HepG2 (cell line): Measurements from ENCODE around the gene TBC1D14. TPM values are rescaled to one million over a fixed set of nuclear protein-coding genes. Genes with fewer than 3 reads are reported as not detected.

Source experiments
- CC2D1A ChIP-seq: sonication (generic); formaldehyde crosslinking; IDR thresholded peaks from 2 replicates; pipeline ENCODE4 v1.8.1; 2023; ENCODE audit warnings: mild to moderate bottlenecking, missing genetic modification reagents
- FOXA3 ChIP-seq: IDR thresholded peaks from 2 replicates; pipeline ENCODE4 v1.6.1; 2016; ENCODE audit warnings: missing genetic modification reagents, missing compliant biosample characterization
- HDAC1 ChIP-seq: sonication (generic); formaldehyde crosslinking; IDR thresholded peaks from 2 replicates; pipeline ENCODE4 v1.5.1; 2020; ENCODE audit warnings: mild to moderate bottlenecking, missing genetic modification reagents
- NR2F1 ChIP-seq, 2 experiments: fragments of 450-650 bp in 1 of 2; formaldehyde crosslinking in 1 of 2; IDR thresholded peaks; 2 replicates each; pipeline versions ENCODE4 v1.5.0 to v1.6.1; 2016 to 2020; ENCODE audit warnings: mild to moderate bottlenecking in 1 of 2, missing compliant biosample characterization in 1 of 2, missing genetic modification reagents in 1 of 2, moderate library complexity in 1 of 2
- RFXAP ChIP-seq: sonication (generic); formaldehyde crosslinking; IDR thresholded peaks from 2 replicates; pipeline ENCODE4 v1.4.0; 2020; ENCODE audit warnings: missing genetic modification reagents, borderline replicate concordance
- RNF2 ChIP-seq: fragments of 450-650 bp; conservative IDR thresholded peaks from 2 replicates; pipeline ENCODE4 v1.6.1; 2016; ENCODE audit warnings: low read depth
- RXRB ChIP-seq: IDR thresholded peaks from 2 replicates; pipeline ENCODE4 v1.6.1; 2016; ENCODE audit warnings: borderline replicate concordance, missing genetic modification reagents, missing compliant biosample characterization
- SALL1 ChIP-seq: sonication (generic); formaldehyde crosslinking; IDR thresholded peaks from 2 replicates; pipeline ENCODE4 v1.8.0; 2022; ENCODE audit warnings: mild to moderate bottlenecking, missing genetic modification reagents
- SP4 ChIP-seq: sonication (generic); formaldehyde crosslinking; IDR thresholded peaks from 2 replicates; pipeline ENCODE4 v1.8.1; 2023; ENCODE audit warnings: mild to moderate bottlenecking, missing genetic modification reagents
- YY1 ChIP-seq: IDR thresholded peaks from 2 replicates; pipeline ENCODE4 v1.6.1; 2011; ENCODE audit warnings: low read length, low read depth, moderate library complexity, mild to moderate bottlenecking; ENCODE audit not compliant: insufficient read depth, insufficient replicate concordance
- ZNF101 ChIP-seq: sonication (generic); formaldehyde crosslinking; IDR thresholded peaks from 2 replicates; pipeline ENCODE4 v1.4.0; 2020; ENCODE audit warnings: mild to moderate bottlenecking, low read depth, missing genetic modification reagents, borderline replicate concordance
- ZNF235 ChIP-seq: sonication (generic); formaldehyde crosslinking; IDR thresholded peaks from 2 replicates; pipeline ENCODE4 v1.8.1; 2023; ENCODE audit warnings: mild to moderate bottlenecking, missing genetic modification reagents, borderline replicate concordance
- ZNF547 ChIP-seq: sonication (generic); formaldehyde crosslinking; IDR thresholded peaks from 2 replicates; pipeline ENCODE4 v1.5.1; 2020; ENCODE audit warnings: mild to moderate bottlenecking, missing genetic modification reagents
- ZNF891 ChIP-seq: sonication (generic); formaldehyde crosslinking; IDR thresholded peaks from 2 replicates; pipeline ENCODE4 v1.5.0; 2020; ENCODE audit warnings: mild to moderate bottlenecking, missing genetic modification reagents
- polyA plus RNA-seq, 8 experiments: library from polyadenylated mRNA; depleted of rRNA in 3 of 8; stranded (reverse) in 7 of 8; unstranded in 1 of 8; fragments of >200 nt; fragmentation: Illumina TruSeq in 4 of 8; extraction: Trizol in 4 of 8; gene quantifications; 2 replicates each; pipeline versions ENCODE4 v1.2.1 to v1.2.3, GENCODE V29; 2011 to 2016; ENCODE audit warnings: low read depth in 4 of 8, missing spikeins in 1 of 8, mixed read lengths in 1 of 8; ENCODE audit not compliant: insufficient read depth in 1 of 8
- total RNA-seq, 5 experiments: library from RNA; depleted of rRNA; stranded (reverse); fragments of >200 nt; fragmentation: Illumina TruSeq; extraction: Trizol; gene quantifications; 2 replicates each; pipeline ENCODE4 v1.2.3, GENCODE V29; 2016; ENCODE audit warnings: low read depth in 1 of 5
- TF ChIP-seq, protein P1 (sequence below): sonication (generic); formaldehyde crosslinking; IDR thresholded peaks from 2 replicates; pipeline ENCODE4 v1.8.1; 2023; ENCODE audit warnings: mild to moderate bottlenecking, inconsistent platforms, moderate library complexity, missing genetic modification reagents, borderline replicate concordance
- TF ChIP-seq, protein P2 (sequence below): sonication (generic); formaldehyde crosslinking; IDR thresholded peaks from 2 replicates; pipeline ENCODE4 v1.8.1; 2023; ENCODE audit warnings: mild to moderate bottlenecking, moderate library complexity, missing genetic modification reagents
- TF ChIP-seq, protein P3 (sequence below): IDR thresholded peaks from 2 replicates; pipeline ENCODE4 v1.6.1; 2018; ENCODE audit warnings: missing genetic modification reagents
- TF ChIP-seq, protein P4 (sequence below): IDR thresholded peaks from 2 replicates; pipeline ENCODE4 v1.6.1; 2016; ENCODE audit warnings: control low read depth
- TF ChIP-seq, protein P5 (sequence below): sonication (generic); formaldehyde crosslinking; IDR thresholded peaks from 2 replicates; pipeline ENCODE4 v1.4.0; 2020; ENCODE audit warnings: missing genetic modification reagents, borderline replicate concordance
- TF ChIP-seq, protein P6 (sequence below): sonication (generic); formaldehyde crosslinking; conservative IDR thresholded peaks from 2 replicates; pipeline ENCODE4 v1.8.0; 2022; ENCODE audit warnings: mild to moderate bottlenecking, moderate library complexity, missing genetic modification reagents

Gene TBC1D14
- total and polyA plus RNA-seq, 2 of the 13 experiments (the other 11 are each of a cell fraction or from before 2014, with no cell fraction given) = 29.5 to 46.5 TPM

GRCh38 chr4:6986781-6987587 is 77.4 kb downstream of the TBC1D14 start (continued):
- TF ChIP-seq, protein P1, sequence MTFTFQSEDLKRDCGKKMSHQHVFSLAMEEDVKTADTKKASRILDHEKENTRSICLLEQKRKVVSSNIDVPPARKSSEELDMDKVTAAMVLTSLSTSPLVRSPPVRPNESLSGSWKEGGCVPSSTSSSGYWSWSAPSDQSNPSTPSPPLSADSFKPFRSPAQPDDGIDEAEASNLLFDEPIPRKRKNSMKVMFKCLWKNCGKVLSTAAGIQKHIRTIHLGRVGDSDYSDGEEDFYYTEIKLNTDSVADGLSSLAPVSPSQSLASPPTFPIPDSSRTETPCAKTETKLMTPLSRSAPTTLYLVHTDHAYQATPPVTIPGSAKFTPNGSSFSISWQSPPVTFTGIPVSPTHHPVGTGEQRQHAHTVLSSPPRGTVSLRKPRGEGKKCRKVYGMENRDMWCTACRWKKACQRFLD (CRISPR knock-in tag) = 0 out of 2 replicates have a peak, but pooled peaks have one; percentile 6
- TF ChIP-seq YY1 = peak; percentile 88
- TF ChIP-seq ZNF891 (CRISPR knock-in tag) = no peak
- no peak for TF ChIP-seq RNF2
- TF ChIP-seq FOXA3 (CRISPR knock-in tag) = peak; percentile 34
- no peak for TF ChIP-seq NR2F1 (CRISPR knock-in tag; IDR thresholded peaks at IDR 0.05)
- peak; percentile 64 for TF ChIP-seq SALL1 (CRISPR knock-in tag)
- no peak for TF ChIP-seq RXRB (CRISPR knock-in tag)
- no peak for TF ChIP-seq RFXAP (CRISPR knock-in tag)
- TF ChIP-seq, protein P2, sequence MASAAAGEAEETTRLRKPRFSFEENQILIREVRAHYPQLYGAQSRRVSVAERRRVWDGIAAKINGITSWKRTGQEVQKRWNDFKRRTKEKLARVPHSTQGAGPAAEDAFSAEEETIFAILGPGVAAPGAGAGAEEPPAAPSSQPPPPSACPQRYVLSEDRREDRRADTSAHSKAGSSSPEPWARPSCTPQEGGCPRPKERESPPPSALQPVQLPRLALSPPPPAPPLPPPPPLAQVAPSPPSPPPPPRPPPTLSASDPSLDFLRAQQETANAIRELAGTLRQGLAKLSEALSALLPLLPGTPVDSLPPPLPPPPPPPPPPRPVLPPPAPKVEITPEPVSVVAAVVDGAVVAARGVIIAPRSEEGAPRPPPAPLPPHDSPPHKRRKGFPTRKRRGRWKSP (CRISPR knock-in tag) = peak; percentile 37; the same call in 1 of the 2 replicates
- TF ChIP-seq, protein P3, sequence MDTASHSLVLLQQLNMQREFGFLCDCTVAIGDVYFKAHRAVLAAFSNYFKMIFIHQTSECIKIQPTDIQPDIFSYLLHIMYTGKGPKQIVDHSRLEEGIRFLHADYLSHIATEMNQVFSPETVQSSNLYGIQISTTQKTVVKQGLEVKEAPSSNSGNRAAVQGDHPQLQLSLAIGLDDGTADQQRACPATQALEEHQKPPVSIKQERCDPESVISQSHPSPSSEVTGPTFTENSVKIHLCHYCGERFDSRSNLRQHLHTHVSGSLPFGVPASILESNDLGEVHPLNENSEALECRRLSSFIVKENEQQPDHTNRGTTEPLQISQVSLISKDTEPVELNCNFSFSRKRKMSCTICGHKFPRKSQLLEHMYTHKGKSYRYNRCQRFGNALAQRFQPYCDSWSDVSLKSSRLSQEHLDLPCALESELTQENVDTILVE (CRISPR knock-in tag) = peak; percentile 95
- TF ChIP-seq, protein P4, sequence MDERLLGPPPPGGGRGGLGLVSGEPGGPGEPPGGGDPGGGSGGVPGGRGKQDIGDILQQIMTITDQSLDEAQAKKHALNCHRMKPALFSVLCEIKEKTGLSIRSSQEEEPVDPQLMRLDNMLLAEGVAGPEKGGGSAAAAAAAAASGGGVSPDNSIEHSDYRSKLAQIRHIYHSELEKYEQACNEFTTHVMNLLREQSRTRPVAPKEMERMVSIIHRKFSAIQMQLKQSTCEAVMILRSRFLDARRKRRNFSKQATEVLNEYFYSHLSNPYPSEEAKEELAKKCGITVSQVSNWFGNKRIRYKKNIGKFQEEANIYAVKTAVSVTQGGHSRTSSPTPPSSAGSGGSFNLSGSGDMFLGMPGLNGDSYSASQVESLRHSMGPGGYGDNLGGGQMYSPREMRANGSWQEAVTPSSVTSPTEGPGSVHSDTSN (CRISPR knock-in tag) = no peak
- no peak for TF ChIP-seq CC2D1A
- TF ChIP-seq HDAC1 (CRISPR knock-in tag) = 0 out of 2 replicates have a peak, but pooled peaks have one; percentile 19
- no peak for TF ChIP-seq ZNF235 (CRISPR knock-in tag)
- TF ChIP-seq ZNF547 (CRISPR knock-in tag) = no peak; the same call in none of the 2 replicates
- TF ChIP-seq, protein P5, sequence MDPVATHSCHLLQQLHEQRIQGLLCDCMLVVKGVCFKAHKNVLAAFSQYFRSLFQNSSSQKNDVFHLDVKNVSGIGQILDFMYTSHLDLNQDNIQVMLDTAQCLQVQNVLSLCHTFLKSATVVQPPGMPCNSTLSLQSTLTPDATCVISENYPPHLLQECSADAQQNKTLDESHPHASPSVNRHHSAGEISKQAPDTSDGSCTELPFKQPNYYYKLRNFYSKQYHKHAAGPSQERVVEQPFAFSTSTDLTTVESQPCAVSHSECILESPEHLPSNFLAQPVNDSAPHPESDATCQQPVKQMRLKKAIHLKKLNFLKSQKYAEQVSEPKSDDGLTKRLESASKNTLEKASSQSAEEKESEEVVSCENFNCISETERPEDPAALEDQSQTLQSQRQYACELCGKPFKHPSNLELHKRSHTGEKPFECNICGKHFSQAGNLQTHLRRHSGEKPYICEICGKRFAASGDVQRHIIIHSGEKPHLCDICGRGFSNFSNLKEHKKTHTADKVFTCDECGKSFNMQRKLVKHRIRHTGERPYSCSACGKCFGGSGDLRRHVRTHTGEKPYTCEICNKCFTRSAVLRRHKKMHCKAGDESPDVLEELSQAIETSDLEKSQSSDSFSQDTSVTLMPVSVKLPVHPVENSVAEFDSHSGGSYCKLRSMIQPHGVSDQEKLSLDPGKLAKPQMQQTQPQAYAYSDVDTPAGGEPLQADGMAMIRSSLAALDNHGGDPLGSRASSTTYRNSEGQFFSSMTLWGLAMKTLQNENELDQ (CRISPR knock-in tag) = no peak
- peak; percentile 94 for TF ChIP-seq SP4 (CRISPR knock-in tag)
- TF ChIP-seq, protein P6, sequence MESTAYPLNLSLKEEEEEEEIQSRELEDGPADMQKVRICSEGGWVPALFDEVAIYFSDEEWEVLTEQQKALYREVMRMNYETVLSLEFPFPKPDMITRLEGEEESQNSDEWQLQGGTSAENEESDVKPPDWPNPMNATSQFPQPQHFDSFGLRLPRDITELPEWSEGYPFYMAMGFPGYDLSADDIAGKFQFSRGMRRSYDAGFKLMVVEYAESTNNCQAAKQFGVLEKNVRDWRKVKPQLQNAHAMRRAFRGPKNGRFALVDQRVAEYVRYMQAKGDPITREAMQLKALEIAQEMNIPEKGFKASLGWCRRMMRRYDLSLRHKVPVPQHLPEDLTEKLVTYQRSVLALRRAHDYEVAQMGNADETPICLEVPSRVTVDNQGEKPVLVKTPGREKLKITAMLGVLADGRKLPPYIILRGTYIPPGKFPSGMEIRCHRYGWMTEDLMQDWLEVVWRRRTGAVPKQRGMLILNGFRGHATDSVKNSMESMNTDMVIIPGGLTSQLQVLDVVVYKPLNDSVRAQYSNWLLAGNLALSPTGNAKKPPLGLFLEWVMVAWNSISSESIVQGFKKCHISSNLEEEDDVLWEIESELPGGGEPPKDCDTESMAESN (CRISPR knock-in tag) = peak; percentile 48; the same call in 1 of the 2 replicates
- TF ChIP-seq ZNF101 (CRISPR knock-in tag) = no peak
